ENCODE data around the gene CYB561A3. TPM values are rescaled to one million over a fixed set of nuclear protein-coding genes. Genes with fewer than 3 reads are reported as not detected.
"Not testable (repeated sequence)": the region's sequence is repeated elsewhere in the genome, so short reads cannot be mapped to it uniquely, and the experiment has no call there.

The CYB561A3 gene
- total and polyA plus RNA-seq, 7 donors, result 7.7 to 25.1 (median 15.5) TPM

GRCh38 chr11:61390161-61390560, 28.5 kb upstream of the CYB561A3 start:
- Histone ChIP-seq H3K36me3 (ENCODE audit: insufficient read depth in 1 of 2, low read depth in 1 of 2) (peaks cover 3 to 16% of the 10 kb centered on the region in 2 donors), H3K9me3 (no peaks in the 10 kb centered on the region), H3K27me3 (ENCODE audit: insufficient read depth in 3 of 3, low read length in 2 of 3) (no peaks in the 10 kb centered on the region), H3K27ac (no peak overlapping the region), H3K4me1 (peaks cover 11% of the 10 kb centered on the region), H3K4me3 (no peak overlapping the region)
- no peak for ATAC-seq
- no peak for TF ChIP-seq CTCF (IDR thresholded peaks at IDR 0.05)
- intact Hi-C loops (cut with DNase I), result no loop called here
- 76 to 88% (median 81%) methylated on average over 1 of the region's 1 CpG for WGBS, 3 donors
- DNase-seq, result no peak

GRCh38 chr11:61384271-61385242, 22.9 kb upstream of the CYB561A3 start:
- 71 to 85% (median 74%) methylated on average over 15 of the region's 15 CpGs for WGBS, 3 donors
- peak; percentile 13 to 40 (median 19) for ATAC-seq
- H3K36me3 ChIP-seq (ENCODE audit: insufficient read depth in 1 of 2, low read depth in 1 of 2), result no peaks in the 10 kb centered on the region

GRCh38 chr11:61383859-61384258, 22.2 kb upstream of the CYB561A3 start:
- not testable (repeated sequence) for H3K27me3 ChIP-seq (ENCODE audit: insufficient read depth in 3 of 3, low read length in 2 of 3); DNase-seq; H3K9me3 ChIP-seq; H3K36me3 ChIP-seq (ENCODE audit: insufficient read depth in 1 of 2, low read depth in 1 of 2); H3K27ac ChIP-seq; H3K4me3 ChIP-seq; H3K4me1 ChIP-seq; ATAC-seq
- intact Hi-C loops (cut with DNase I), result loop anchor here in 1 of 2 donors (2.0 kb wide), 1 partner anchor 47 kb away; no protein-coding TSS in a partner anchor
- WGBS, 3 donors, result 89 to 94% (median 90%) methylated on average over 5 of the region's 5 CpGs

More at GRCh38 chr11:61384271-61385242, 22.9 kb upstream of the CYB561A3 start:
- no peaks in the 10 kb centered on the region for H3K9me3 ChIP-seq
- TF ChIP-seq CTCF (IDR thresholded peaks at IDR 0.05), result no peak
- no peak overlapping the region for H3K27ac ChIP-seq
- intact Hi-C loops (cut with DNase I), result loop anchor here (1.0 to 2.0 kb wide), 2 partner anchors 48 kb away; no protein-coding TSS in a partner anchor
- H3K27me3 ChIP-seq (ENCODE audit: insufficient read depth in 3 of 3, low read length in 2 of 3), result no peaks in the 10 kb centered on the region
- no peak overlapping the region for H3K4me3 ChIP-seq
- DNase-seq, result no peak
- H3K4me1 ChIP-seq, result peaks cover 5% of the 10 kb centered on the region

GRCh38 chr11:61380884-61381283, 19.2 kb upstream of the CYB561A3 start:
- Histone ChIP-seq H3K9me3 (no peaks in the 10 kb centered on the region), H3K27ac (no peak overlapping the region), H3K4me1 (peaks cover 11% of the 10 kb centered on the region), H3K27me3 (ENCODE audit: insufficient read depth in 3 of 3, low read length in 2 of 3) (no peaks in the 10 kb centered on the region), H3K4me3 (no peak overlapping the region), H3K36me3 (ENCODE audit: insufficient read depth in 1 of 2, low read depth in 1 of 2) (peaks cover 0 to 3% of the 10 kb centered on the region in 2 donors)
- DNase-seq (no peak), ATAC-seq (no peak)
- TF ChIP-seq CTCF (IDR thresholded peaks at IDR 0.05), result no peak
- WGBS, 3 donors, result 92 to 95% (median 95%) methylated on average over 9 of the region's 9 CpGs
- intact Hi-C loops (cut with DNase I), result no loop called here

- H3K27ac ChIP-seq, result peak overlapping the region; percentile 23
- no peak for TF ChIP-seq CTCF (IDR thresholded peaks at IDR 0.05)
- WGBS, 3 donors, result 60 to 84% (median 64%) methylated on average over 5 of the region's 5 CpGs
- H3K4me1 ChIP-seq, result peaks cover 8% of the 10 kb centered on the region
- H3K4me3 ChIP-seq, result no peak overlapping the region
- DNase-seq (no peak), ATAC-seq (peak; percentile 68 to 91 (median 88))
- intact Hi-C loops (cut with DNase I), result no loop called here
- H3K27me3 ChIP-seq (ENCODE audit: insufficient read depth in 3 of 3, low read length in 2 of 3), result no peaks in the 10 kb centered on the region
- H3K9me3 ChIP-seq, result no peaks in the 10 kb centered on the region
- peaks cover 0 to 17% of the 10 kb centered on the region in 2 donors for H3K36me3 ChIP-seq (ENCODE audit: insufficient read depth in 1 of 2, low read depth in 1 of 2)
Observed at GRCh38 chr11:61378713-61379313, 17.1 kb upstream of the CYB561A3 start.

Data from psoas muscle (tissue), 8 donors.